Adrenal gland (tissue), 12 donors: ENCODE results near the gene HLTF. TPM values are rescaled to one million over a fixed set of nuclear protein-coding genes. Genes with fewer than 3 reads are reported as not detected.
A peak's percentile ranks its signal among the peaks of the same experiment; 100 is the strongest.

ENCODE experiments used
- DNase-seq, 7 donors: peaks; one replicate each; pipeline ENCODE4 v3.0.0-alpha.2; 2019 to 2020
- H3K27ac ChIP-seq, 5 donors: fragments of 200-600 bp; sonication (generic) in 4 of 5; 1 replicate in 3 of 5; 2 replicates in 2 of 5; pipeline versions ENCODE4 v1.5.1 to v1.8.0; 2016 to 2020; ENCODE audit warnings: mild to moderate bottlenecking in 1 of 5
- H3K27me3 ChIP-seq: fragments of 200-600 bp; 2 replicates; pipeline ENCODE4 v1.8.0; 2021
- H3K36me3 ChIP-seq, 2 donors: fragments of 200-600 bp; replicated peaks in 1 of 2; 1 replicate in 1 of 2; 2 replicates in 1 of 2; pipeline versions ENCODE4 v1.5.1 to v1.8.0; 2018 to 2022
- H3K4me1 ChIP-seq, 2 donors: fragments of 200-600 bp; replicated peaks in 1 of 2; 1 replicate in 1 of 2; 2 replicates in 1 of 2; pipeline versions ENCODE4 v1.5.1 to v1.8.0; 2018 to 2021
- H3K4me3 ChIP-seq, 4 donors: fragments of 200-600 bp; sonication (generic) in 3 of 4; one replicate each; pipeline ENCODE4 v1.5.1; 2016 to 2018
- H3K9me3 ChIP-seq, 3 donors: fragments of 200-600 bp; sonication (generic) in 1 of 3; replicated peaks in 1 of 3; 1 replicate in 2 of 3; 2 replicates in 1 of 3; pipeline versions ENCODE4 v1.5.1 to v1.8.0; 2016 to 2021
- CTCF ChIP-seq, 6 experiments: fragments of 450-650 bp in 4 of 6; fragments of 200-600 bp in 2 of 6; sonication (generic) in 1 of 6; IDR thresholded peaks; 1 replicate in 5 of 6; 2 replicates in 1 of 6; pipeline versions ENCODE4 v1.5.1 to v1.8.0; 2016 to 2021; ENCODE audit warnings: antibody characterized with exemption in 6 of 6, mild to moderate bottlenecking in 2 of 6, moderate library complexity in 1 of 6
- POLR2A ChIP-seq, 2 donors: fragments of 450-650 bp; IDR thresholded peaks; one replicate each; pipeline ENCODE4 v1.6.1; 2017; ENCODE audit warnings: antibody characterized with exemption in 2 of 2, mild to moderate bottlenecking in 2 of 2, moderate library complexity in 1 of 2
- WGBS, 4 donors: extraction: QIAGEN DNeasy Blood & Tissue Kit in 2 of 4; methylation state at CpG; one replicate each; pipeline versions ENCODE4 v1.1.5 to v1.1.7; 2013 to 2017; 5-methylcytosine and 5-hydroxymethylcytosine counted together
- intact Hi-C, 2 donors: fragments of 100-400 bp; cut with DNase I; formaldehyde crosslinking; loops; one replicate each; pipeline versions ENCODE4 v1.14.1 to v1.15.0; 2022 to 2023
- polyA plus RNA-seq, 3 donors: library from polyadenylated mRNA; stranded (reverse); fragments of 200-250 nt in 2 of 3; fragments of 350-450 nt in 1 of 3; fragmentation: Illumina TruSeq in 1 of 3; extraction: RNeasy Lipid Tissue Mini Kit (QIAGEN cat#74804) in 1 of 3; gene quantifications; one replicate each; pipeline ENCODE4 v1.2.3, GENCODE V29; 2013 to 2014
- total RNA-seq, 9 donors: library from RNA; depleted of rRNA in 4 of 9; stranded (reverse); fragments of >200 nt in 4 of 9; fragments of 120-200 nt in 1 of 9; fragmentation: NEBNext Ultra II Directional in 1 of 9; extraction: Animal tissue kit (Norgen Biotek cat#: 25700) in 1 of 9; gene quantifications; one replicate each; pipeline versions ENCODE4 v1.1.0 to v1.2.4, GENCODE V29; 2013 to 2023
- donor health status: healthy with polysubstance abuse.
- donor health status: Bipolar disorder and iron deficiency.
- donor health status: DM: yes; HTN: yes; CAD: no.
- donor health status: DM: no; HTN: no; CAD: no.
- donor health status: DM: no; HTN: no; CAD: no.
- donor health status: DM: yes; HTN: yes; CAD: no.

HLTF gene
- total and polyA plus RNA-seq, 12 donors, result 5.6 to 102 (median 46.7) TPM

- Histone ChIP-seq H3K27me3 (no peaks in the 10 kb centered on the region), H3K4me1 (no peaks in the 10 kb centered on the region), H3K4me3 (no peak overlapping the region), H3K27ac (no peak overlapping the region), H3K36me3 (peaks cover 0 to 24% of the 10 kb centered on the region in 2 donors), H3K9me3 (no peaks in the 10 kb centered on the region)
- intact Hi-C loops, result no loop called here
- 60 to 64% (median 62%) methylated on average over 7 of the region's 7 CpGs for WGBS, 4 donors
- TF ChIP-seq CTCF (IDR thresholded peaks at IDR 0.05), result no peak
- no peak for TF ChIP-seq POLR2A (IDR thresholded peaks at IDR 0.05)
- no peak for DNase-seq
Measured at GRCh38 chr3:148998715-148999423, 87.5 kb downstream of the HLTF start.

DNA sequence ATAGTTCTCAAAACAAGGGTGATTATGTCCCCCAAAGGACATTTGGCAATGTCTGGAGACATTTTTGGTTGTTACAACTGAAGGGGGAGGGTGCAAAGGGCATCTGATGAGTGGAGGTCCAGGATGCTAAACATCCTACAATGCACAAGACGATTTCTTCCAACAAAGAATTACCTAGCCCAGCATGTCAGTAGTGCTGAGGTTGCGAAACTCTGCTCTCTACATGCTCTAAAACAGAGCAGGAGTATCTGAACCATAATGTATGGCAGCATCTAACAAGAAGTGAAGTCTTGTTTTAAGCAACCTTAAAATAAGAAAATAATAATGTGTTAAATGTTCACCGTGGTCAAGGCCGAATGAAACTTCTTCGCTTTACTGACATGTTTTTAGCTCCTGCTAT lies 88.0 kb downstream of the HLTF start:
- intact Hi-C loops, result no loop called here
- peaks cover 0 to 24% of the 10 kb centered on the region in 2 donors for H3K36me3 ChIP-seq

GRCh38 chr3:148997623-148998022 lies 88.7 kb downstream of the HLTF start:
- WGBS, 4 donors, result 94 to 100% (median 98%) methylated on average over 1 of the region's 1 CpG
- Histone ChIP-seq H3K36me3 (peaks cover 0 to 24% of the 10 kb centered on the region in 2 donors), H3K4me1 (peaks cover 3 to 4% of the 10 kb centered on the region in 2 donors), H3K9me3 (no peaks in the 10 kb centered on the region), H3K4me3 (no peak overlapping the region), H3K27me3 (no peaks in the 10 kb centered on the region), H3K27ac (no peak overlapping the region)
- no peak for TF ChIP-seq CTCF (IDR thresholded peaks at IDR 0.05)
- no peak for TF ChIP-seq POLR2A (IDR thresholded peaks at IDR 0.05)
- intact Hi-C loops, result no loop called here
- DNase-seq, result no peak

More for the DNA sequence above, 88.0 kb downstream of the HLTF start:
- 84 to 89% (median 88%) methylated on average over 5 of the region's 5 CpGs for WGBS, 4 donors
- Histone ChIP-seq H3K9me3 (no peaks in the 10 kb centered on the region), H3K4me1 (no peaks in the 10 kb centered on the region), H3K4me3 (no peak overlapping the region), H3K27ac (no peak overlapping the region), H3K27me3 (no peaks in the 10 kb centered on the region)
- TF ChIP-seq CTCF (IDR thresholded peaks at IDR 0.05) (no peak), POLR2A (IDR thresholded peaks at IDR 0.05) (no peak)
- DNase-seq, result no peak

DNA sequence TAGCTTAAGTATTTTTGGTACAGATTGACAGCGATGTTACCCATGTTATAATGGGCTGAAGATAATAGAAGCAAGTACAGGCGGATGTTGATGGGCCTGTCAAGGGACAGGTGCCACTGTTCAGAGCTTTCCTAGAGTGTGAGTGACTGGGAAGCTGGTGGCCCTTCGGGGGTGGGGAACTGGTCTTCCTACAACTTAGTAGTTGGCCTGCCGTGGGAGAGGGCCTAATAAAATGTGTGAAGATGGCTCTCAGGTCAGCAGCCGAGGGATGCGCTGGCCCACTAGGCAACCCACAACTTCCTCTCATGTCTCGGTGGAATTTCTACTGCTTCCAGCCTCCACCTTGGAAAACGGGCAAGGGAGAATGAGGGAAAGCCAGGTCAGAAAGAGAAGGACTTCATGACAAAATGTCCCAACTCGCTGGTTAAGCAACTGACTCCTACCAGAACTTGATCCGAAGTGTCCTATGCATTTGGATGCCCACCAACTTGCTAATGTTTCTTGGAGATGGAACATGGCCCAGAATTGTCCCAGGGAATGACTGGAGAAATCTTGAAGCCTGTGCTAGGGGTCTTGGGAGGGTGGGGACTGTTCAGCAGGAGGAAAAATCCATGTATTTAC lies 93.6 kb downstream of the HLTF start:
- intact Hi-C loops, result no loop called here
- H3K27ac ChIP-seq, result peak overlapping the region in 1 of 5 donors; percentile 97

More for the DNA sequence above, 93.6 kb downstream of the HLTF start:
- WGBS, 4 donors, result 89 to 94% (median 89%) methylated on average over 10 of the region's 10 CpGs
- Histone ChIP-seq H3K4me3 (peak overlapping the region in 2 of 4 donors; percentile 72 to 86), H3K4me1 (peaks cover 8 to 13% of the 10 kb centered on the region in 2 donors), H3K36me3 (peaks cover 0 to 24% of the 10 kb centered on the region in 2 donors), H3K27me3 (no peaks in the 10 kb centered on the region), H3K9me3 (no peaks in the 10 kb centered on the region)
- TF ChIP-seq POLR2A (IDR thresholded peaks at IDR 0.05) (no peak), CTCF (IDR thresholded peaks at IDR 0.05) (no peak)
- DNase-seq, result no peak
